Ramos (cell line): Measurements from ENCODE around the gene SLC34A3.

ENCODE experiments used
- in situ Hi-C: fragments of 300-500 bp; cut with MboI; formaldehyde crosslinking; loops from one replicate; pipeline ENCODE4 v1.14.3; 2022; ENCODE audit warnings: low sequenced_read_pairs; ENCODE audit not compliant: unreplicated experiment

The SLC34A3 gene

DNA sequence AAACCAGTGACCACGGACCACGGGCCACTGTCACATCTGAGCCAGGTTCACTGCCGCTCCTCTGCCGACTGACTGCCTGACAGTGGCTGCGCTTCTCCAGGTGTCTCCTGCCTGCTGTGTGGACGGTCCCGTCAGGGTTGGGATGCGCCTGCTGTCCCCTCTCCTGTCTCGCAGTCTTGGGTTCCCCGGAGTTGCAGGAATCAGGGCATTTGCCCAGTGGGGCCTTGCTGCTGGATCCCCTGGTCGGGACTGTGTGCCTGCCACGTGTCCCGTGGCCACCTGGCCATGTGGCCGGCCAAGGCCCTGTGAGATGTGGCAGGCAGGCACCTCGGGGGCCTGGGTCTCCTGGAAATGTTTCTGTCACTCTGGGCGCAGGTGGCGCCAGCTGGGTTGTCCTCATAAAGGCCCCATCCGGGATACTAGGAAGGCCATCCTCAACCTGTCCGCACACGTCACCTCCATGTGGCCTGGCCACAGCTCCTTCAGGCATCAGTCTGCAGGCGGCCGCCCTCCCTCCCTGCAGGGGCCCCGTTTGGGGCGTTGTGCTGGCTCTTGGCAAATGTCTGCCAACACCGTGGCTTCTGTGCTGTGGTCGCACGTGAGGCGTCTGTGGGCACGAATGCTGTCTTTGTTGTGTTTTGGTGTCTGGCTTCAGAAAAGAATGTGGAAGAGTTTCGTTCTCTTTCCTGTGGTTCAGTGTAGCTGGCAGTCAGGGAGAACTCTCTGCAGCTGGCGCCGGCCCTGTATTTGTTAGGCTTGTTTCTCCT is 40.4 kb downstream of the SLC34A3 start:
- in situ Hi-C loops: no loop called here

DNA sequence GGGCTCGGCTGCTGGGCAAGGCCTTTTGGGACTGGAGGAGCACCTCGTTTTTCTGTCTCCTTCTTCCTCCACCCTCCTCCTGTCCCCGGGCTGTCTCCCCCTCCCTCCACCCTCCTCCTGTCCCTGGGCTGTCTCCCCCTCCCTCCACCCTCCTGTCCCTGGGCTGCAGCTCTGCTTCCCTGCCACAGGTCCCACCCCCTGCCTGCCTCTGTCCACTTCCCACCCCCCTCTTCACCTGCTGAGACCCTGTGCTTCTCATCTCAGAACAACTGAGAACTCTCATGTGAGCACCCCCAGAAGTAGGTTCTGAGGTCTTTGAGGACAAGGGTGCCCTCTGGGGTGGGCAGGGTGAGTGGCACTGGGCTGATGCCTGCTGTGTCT is 41.0 kb downstream of the SLC34A3 start:
- in situ Hi-C loops: no loop called here

DNA sequence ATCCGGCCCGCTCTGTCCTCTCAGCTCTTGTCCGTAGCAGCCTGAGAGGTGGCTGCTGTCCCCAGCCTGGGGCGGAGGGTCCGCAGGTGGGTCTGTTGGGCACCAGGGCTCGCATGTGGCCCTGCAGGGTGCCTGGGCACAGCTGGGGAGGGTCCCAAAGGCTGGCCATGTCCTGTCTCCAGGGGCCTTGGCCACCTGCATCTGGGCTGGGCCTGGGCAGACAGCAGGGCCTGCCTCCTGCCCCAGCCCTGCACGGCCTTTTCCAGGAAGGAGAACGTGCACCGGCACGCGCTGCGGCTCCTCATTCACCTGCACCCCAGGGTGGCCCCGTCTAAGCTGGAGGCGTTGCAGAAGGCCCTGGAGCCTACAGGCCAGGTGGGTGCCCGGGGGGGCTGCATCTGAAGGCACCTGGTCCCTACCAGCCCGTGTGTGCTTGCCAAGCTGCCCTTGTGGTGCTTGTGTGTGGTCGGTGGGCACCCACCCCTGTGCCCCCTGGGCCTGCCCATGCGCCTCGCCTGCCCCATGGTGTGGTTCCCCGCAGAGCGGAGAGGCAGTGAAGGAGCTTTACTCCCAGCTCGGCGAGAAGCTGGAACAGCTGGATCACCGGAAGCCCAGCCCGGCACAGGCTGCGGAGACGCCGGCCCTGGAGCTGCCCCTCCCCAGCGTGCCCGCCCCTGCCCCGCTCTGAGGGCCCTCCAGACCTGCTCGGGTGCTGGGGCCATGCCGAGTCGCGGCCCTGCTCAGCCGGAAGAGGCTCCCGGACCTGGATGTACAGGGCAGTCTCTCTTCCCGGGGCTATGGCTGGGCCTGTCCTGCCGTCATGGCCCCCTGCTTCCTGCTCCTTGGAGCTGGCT is 41.8 kb downstream of the SLC34A3 start:
- in situ Hi-C loops: no loop called here

DNA sequence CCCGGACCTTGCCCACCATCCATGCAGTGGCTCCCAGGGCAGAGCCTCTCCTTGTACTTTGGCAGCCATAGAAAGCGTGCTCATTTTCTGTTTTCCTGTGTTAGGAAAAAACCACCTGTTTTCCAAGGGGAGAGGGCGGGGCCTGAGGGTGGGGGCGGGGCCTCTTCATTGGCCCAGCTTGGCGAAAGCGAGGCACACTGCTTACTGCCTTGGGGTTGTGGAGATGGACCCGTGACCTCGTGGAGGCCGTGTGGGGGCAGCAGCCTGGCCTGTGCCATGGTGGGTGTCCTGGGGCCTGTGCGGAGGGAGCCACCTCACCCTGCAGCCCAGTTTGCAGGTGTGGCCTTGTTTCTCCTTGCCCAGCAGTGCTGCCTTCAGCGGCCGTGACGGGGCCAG is 42.4 kb downstream of the SLC34A3 start:
- in situ Hi-C loops: no loop called here

DNA sequence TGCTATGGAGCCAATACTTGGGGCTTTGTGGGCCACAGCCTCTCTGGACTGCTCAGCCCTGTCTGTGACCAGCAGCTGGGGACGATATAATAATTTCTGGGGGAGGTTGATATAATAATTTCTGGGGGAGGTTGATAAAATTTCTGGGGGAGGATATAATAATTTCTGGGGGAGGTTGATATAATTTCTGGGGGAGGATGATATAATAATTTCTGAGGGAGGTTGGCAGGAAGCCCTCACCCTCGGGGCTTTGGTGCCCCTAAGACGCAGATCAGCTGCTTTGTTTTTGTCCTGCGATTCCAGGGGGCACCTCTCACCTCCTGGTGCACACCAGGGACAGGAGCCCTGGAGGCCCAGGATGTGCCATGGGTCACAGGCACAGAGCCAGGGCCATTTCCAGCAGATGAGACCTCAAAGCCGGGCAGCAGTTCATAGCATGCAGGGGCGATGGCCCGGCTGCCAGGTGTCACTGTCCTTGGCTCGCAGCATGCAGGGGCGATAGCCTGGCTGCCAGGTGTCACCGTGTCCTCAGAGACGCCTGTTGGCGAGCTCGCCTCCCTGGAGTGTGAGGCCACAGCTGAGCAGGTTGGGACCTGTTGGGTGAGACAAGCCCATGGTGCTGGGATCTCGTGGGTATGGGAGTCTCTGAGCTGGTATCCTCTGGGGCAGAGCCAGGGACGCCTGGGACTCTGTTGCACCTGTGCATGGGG is 43.1 kb downstream of the SLC34A3 start:
- in situ Hi-C loops: no loop called here

DNA sequence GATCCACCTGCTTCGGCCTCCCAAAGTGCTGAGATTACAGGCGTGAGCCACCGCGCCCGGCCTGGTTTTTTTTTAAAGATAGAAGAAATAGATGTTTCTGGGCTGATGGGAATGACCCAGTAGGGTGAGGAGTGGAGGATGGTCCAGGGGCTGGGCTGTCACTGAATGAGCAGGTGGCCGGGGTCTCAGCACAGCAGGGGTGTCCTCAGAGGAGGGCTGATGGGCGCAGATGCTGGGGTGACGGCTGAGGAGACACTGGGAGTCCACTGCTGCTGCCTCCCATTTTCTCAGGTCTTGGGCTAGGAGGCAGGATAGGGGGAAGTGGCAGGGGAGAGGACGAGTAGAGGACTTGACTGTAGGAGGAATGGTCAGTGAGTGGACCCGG is 44.5 kb downstream of the SLC34A3 start:
- in situ Hi-C loops: no loop called here

DNA sequence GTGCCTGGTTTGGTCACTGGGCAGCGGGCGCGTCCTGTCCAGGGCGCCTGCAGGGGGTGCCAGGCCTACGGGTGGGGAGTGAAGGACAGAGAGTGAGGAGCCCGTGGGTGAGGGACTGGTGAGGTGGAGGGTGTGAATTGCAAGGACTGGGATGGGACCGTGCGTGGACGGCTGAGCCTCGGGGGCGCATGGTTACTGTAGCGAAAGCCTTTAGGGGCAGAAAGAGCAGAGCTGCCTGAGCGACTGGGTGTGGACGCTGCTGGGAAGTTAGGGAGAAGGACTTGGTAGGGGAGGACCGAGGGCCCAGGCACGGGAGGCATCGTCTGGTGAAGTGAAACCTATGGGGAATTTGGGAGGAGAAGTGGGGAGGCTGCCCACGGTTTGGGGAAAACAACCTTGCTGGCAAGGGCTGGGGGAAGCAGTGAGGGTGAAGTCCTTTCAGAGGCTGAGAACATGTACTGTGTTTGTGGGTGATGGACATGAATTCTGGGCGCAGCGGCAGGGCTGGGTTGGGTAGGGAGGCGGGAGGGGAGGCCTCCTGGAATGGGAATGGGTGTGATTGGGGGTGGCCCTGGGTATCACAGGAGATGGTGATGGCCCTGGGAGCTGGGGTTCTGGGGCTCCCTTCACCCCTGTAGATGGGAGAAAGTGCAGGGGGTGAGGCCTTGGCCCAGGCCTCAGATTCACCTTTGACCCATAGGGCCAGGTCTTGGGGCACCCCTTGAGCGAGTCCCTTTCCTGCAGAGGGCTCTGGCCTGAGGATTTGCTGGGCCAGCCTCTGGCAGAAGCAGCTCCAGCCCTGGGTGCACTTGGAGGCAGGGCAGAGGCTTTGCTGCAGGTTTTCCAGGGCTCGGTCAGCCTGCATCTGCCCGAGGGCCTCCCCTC is 45.1 kb downstream of the SLC34A3 start:
- in situ Hi-C loops: no loop called here

DNA sequence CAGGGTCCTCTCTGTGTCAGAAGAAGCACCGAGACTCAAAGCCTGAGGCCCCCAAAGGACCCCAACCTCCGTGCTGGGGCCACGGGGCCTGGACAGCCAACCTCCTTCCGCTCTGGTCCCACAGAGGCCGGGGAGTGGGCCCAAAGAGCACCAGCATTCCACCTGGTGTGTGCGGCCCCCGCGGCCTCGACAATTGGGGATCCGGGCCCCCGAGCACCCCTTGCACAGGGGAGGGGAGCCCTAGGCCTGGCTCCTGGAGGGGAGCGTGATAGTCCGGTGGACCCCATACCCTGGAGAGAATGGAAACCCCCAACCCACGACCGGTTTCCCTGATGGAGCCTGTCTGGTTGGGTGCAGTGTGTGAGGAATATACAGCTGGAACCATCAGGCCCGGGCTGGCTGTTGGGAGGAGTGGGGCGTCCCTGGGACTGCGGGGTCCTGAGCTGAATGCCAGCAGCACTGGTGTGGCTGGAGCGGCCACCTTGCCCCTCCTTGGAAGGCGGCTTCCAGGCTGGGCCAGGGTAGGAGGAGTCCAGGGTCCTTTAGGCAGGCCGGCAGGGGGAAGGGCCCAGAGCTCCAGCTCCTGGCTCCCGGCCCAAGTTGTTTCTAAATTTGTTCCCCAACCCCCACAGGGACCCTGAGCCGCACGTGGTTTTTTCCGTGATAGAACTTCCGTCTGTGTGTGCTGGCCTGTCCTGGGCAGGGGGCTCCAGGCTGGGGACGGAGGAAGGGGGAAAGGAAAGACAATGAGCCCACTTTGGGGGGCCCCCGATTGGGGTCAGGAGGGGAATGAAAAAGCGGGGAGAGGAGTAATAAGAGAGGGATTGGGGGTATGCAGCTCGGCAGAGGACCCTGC is 46.0 kb downstream of the SLC34A3 start:
- in situ Hi-C loops: no loop called here

DNA sequence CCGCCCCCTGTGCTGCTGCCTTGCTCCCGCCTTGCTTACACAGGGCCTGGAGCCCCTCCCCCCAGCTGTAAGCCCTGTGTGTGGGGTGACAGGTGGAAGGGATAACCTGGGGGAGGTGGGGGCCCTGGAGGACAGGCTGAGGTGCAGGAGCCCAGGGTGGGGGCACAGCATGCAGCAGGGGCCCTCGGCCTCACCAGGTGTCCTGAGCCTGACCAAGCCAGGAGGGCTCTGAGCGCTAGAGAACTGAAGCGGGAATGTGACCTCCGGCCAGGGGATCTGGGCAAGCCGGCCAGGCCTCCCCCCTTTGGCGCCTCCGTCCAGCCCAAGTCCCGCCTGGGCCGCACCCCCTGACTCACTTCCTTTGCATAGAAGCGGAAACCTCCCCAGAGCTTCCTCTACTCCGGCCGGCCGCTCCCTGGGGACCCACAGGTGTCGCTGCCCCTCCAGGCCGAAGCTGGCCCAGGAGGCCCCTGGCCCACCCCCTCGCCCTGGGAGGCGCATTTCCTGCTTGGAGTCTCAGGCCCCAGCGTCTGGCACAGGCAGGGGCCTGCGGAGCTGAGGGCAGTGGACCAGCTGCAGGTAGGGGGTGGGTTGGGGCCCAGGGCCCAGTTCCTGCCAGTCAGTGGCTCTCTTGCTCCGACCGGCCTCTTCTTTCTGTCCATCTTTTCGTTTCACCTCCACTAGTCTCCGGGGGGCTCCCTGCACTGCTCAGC is 46.8 kb downstream of the SLC34A3 start, which contains the start of gene TOR4A:
TSS of gene TOR4A (plus strand) at position 398 of the 713 bp plus-strand sequence. CDS start 964 bp downstream, outside the sequence.
- in situ Hi-C loops: no loop called here

DNA sequence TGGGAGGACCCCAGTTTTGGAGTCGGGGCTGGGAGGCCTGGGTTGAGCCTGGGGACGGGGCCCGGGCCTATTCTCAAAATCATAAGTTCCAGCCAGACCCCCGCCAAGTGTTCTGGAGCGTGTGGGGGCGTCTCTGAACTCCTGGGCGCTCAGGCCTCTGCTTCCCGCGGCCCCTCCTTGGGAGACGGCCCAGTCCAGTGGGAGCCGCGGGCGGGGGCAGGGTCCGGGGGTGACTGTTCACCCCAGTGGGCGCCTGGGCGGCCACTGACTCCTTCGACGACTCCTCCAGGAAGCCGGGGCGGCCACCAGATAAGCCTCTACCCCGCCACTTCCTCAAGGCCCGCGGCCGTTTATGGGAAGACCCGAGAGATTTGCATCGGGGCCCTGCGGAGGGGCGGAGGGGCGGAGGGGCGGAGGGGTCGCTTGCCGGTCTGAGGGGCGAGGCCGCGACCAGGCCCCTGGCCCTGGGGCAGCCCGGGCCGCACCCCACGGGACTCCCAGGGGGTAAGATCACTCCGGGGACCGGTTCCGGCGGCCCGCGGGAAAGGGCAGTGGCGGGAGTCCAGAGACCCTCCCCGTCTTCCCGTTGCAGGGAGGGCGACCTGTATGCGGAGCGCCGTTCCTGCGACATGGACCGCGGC is 47.5 kb downstream of the SLC34A3 start:
- in situ Hi-C loops: no loop called here

DNA sequence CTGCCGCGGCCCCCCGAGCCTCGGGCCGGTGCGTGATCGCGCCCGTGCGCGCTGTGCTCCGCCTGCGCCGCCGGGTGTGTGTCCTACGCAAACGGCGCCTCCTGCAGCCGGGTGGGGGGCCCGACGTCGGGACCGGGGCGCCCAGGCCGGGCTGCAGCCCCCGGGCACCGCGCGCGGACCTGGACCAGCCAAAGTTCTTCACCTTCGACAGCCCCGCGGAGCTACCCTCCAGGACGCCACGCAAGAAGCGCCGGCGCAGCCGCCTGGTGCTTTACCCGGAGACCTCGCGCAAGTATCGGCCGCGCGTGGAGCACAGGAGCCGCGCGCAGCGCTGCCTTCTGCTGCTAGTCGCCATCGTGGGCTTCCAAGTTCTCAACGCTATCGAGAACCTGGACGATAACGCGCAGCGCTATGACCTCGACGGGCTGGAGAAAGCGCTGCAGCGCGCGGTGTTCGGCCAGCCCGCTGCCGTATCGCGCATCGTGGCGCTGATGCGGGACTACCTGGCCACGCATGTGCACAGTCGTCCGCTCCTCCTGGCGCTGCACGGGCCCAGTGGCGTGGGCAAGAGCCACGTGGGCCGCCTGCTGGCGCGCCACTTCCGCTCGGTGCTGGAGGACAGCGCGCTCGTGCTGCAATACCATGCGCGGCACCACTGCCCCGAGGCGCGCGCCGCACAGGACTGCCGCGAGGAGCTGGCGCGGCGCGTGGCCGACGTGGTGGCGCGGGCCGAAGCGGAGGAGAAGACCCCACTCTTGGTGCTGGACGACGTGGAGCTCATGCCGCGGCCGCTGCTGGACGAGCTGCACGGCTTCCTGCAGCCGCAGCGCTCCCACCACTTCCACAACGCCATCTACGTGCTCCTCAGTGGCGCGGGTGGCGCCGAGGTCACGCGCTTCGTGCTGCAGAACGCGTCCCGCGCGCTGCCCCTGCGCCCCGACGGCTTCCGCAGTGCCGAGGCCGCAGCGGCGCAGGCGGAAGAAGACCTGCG is 48.3 kb downstream of the SLC34A3 start:
- in situ Hi-C loops: no loop called here

DNA sequence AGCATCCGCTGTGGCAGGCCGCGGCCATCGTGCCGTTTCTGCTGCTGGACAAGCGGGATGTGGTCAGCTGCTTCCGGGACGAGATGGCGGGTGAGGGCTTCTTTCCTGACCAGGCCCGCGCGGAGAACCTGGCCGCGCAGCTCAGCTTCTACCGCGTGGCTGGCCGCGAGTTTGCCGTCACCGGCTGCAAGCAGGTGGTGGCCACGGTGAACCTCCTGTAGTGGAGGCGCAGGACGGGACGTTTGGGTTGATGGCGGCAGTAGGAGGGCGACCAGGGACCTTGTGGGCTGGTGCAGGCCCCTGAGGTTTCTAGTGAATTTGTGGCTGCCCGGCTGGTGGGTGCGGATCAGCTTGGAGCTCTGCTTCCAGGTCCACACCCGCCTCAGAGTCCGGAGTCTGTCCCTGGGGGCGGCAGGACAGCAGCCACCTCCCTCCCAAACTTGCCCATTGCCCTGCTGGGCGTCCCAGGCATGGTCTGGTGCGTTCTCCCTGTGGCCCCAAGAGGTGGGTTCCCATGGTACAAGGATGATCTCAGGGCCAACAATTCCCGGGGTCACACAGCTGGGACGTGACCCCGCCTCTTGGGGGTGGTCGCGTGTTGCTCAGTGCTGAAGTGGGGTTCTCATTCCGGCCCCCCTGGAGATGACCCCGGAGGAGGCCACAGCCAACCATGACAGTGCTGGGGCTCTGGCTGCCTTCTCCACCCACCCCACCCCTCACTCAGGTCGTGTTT is 49.2 kb downstream of the SLC34A3 start:
- in situ Hi-C loops: no loop called here

DNA sequence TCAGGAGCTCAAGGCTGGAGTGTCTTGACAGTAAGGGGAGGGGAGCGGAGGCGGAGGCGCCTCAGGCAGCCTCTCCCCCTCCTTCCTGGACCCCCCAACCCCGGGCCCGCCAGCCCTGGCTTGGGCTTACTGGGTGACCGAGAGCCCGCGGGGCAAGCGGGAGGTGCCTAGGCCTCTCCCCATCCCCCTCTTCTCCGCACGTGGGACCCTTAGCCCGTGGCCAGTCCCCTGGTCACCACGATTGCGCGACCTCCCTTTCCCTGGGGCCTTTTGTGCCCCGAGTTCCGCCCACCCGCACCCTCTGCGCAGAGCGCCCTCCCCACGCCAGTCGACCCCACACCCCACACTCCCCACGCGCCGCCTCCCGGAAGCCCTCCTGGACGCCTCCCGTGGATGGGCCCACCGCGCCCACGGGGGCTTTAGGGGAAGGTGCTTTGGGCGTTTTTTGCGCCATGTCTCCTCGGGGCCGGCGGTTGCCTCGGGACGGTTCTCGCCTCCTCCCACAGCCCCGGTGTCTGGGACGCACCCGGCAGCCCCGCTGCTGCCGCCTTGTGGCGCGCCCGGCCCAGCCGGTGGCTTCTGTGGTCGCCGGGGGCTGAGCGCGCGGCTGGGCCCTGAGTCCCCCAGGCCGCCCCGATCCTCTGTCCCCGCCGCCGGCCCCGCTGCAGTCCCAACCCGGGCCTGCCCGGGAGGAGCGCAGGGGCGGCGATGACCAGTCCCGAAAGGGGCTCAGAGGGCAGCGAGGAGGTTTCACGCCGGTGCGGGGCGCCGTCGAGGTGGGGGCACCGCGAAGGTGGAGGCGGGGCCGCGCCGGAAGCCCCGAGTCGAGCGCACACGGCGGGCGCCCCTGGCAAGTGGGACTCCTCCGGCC is 50.0 kb downstream of the SLC34A3 start:
- in situ Hi-C loops: no loop called here

DNA sequence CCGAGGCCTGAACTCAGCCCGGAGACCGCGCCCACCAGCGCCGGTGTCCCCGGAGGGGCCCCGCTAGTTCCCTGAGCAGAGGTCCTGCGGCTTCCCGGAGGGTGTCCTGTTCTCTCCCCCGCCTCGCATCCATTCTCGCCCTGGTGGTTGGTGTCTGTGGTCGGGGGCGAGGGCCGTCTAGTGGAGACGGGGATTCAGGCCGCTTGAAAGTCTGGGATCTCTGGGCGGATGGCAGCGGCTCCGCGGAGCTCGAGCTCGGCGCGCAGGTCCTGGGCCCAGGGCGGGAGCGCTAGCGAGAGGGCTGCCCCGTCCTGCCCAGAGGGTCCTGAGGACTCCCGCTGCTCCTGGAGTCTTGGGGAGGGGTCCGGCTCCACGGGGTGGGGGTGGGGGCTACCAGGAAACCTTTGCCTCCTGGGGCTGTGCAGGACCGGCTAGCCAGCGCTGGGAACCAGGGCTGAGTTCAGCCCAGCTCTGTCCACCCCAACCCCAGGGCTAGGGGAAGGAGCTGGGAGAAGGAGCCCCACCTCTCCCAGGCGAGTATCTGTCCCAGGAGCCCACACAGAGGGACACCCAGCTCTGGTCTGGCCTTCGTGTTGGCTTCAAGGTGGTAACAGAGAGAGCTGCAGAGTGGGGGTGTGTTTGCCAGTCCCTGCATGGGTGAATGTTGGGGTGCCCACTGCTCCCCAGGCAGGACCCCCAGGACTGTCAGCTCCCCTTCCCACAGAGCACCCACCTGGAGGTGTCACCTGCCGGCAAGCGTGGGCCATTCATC is 50.8 kb downstream of the SLC34A3 start:
- in situ Hi-C loops: no loop called here
